NCI-H510A treated with DMSO at 0.1 percent for 48 hours (cell line): ENCODE results near the gene DHRS1.
"Not testable (repeated sequence)": the region's sequence is repeated elsewhere in the genome, so short reads cannot be mapped to it uniquely, and the experiment has no call there.

ENCODE experiments used
- DNase-seq: peaks from one replicate; lab custom pipeline; 2025; lab: John Stamatoyannopoulos, UW

The DHRS1 gene

GRCh38 chr14:24246765-24247212 is 52.8 kb downstream of the DHRS1 start:
- DNase-seq: no peak

- DNase-seq: not testable (repeated sequence)
These were observed 54.2 kb downstream of the DHRS1 start for GRCh38 chr14:24245350-24245749.

- DNase-seq: peak; percentile 13
These were observed 56.2 kb downstream of the DHRS1 start for GRCh38 chr14:24243336-24243836.

GRCh38 chr14:24241829-24242443 is 57.6 kb downstream of the DHRS1 start:
- peak; percentile 97 for DNase-seq
